ENCODE data around the gene CYP2F1. TPM values are rescaled to one million over a fixed set of nuclear protein-coding genes. Genes with fewer than 3 reads are reported as not detected.
"Not testable (repeated sequence)": the region's sequence is repeated elsewhere in the genome, so short reads cannot be mapped to it uniquely, and the experiment has no call there.

CYP2F1 gene
- polyA plus RNA-seq, 5 donors, result 0.16 to 0.42 (median 0.23) TPM

GRCh38 chr19:41126765-41127203 lies 12.6 kb downstream of the CYP2F1 start:
- not testable (repeated sequence) for DNase-seq

DNA sequence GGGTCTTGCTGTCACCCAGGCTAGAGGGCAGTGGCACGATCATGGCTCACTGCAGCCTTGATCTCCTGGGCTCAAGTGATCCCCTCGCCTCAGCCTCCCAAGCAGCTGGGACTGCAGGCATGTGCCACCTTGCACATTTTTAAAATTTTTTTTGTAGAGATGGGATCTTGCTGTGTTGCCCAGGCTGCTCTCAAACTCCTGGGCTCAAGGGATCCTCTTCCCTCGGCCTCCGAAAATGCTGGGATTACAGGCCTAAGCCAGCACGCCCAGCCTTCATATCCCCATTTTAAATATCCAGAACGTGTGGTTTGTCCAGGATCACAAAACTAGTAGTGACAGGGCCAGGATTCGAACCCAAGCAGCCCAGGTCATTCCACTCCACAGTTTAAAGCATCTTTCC lies 13.1 kb downstream of the CYP2F1 start:
- not testable (repeated sequence) for DNase-seq

DNA sequence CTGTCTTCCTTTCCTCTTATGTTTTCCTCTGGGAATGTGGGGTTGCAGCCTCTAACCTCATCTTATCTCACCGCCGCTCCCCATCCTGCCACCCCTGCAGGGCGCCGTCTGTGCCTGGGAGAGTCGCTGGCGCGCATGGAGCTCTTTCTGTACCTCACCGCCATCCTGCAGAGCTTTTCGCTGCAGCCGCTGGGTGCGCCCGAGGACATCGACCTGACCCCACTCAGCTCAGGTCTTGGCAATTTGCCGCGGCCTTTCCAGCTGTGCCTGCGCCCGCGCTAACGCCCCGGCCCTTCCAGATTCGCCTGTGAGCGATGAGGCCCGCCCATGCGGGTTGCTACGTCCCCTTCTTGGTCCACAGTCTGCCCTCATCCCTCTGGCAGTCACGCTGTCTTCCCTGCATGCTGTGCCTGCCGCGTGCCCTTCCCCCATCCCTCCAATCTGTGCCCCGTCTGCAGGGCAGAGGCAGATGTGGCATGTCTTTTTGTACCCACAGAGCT lies 13.6 kb downstream of the CYP2F1 start:
- peak; percentile 44 to 78 for DNase-seq

DNA sequence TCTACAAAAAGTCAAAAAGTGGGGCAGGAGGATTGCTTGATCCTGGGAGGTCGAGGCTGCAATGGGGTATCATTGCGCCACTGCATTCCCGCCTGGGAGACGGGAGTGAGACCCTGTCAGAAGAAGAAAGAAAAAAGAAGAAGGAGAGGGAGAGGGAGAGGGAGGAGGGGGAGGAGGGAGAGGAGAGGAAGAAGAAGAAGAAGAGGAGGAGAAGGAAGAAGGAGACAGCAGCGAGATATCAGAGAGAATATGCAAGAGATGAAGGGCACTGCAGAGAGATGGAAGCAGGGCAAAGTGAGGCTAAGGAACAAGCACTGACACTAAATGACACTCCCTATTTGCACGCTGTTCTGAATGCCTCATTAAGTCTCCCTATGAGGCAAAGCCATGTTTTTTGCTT lies 14.5 kb downstream of the CYP2F1 start:
- no peak for DNase-seq

- DNase-seq, result no peak
Observed at GRCh38 chr19:41131186-41131585, 17.0 kb downstream of the CYP2F1 start.

DNA sequence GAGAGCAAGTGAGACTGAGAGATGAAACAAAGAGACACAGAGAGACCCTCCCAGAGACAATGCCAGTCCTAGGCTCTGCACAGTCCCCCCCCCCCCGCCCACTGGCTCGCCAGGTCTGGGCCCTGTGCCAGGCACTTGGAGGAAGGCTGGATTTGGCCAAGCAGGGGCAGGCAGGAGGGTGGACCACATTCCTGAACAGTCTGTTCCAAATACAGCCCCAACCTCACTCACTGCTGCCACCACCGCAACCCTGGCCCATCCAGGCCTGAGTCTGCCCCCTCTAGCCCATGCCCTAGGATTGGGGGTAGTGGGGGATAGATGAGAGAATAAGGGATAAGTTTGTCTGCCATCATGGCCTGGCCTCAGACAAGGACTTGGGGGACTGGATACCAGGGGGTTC lies 19.0 kb downstream of the CYP2F1 start:
- no peak for DNase-seq

GRCh38 chr19:41134616-41135015 lies 20.4 kb downstream of the CYP2F1 start:
- DNase-seq, result no peak

DNA sequence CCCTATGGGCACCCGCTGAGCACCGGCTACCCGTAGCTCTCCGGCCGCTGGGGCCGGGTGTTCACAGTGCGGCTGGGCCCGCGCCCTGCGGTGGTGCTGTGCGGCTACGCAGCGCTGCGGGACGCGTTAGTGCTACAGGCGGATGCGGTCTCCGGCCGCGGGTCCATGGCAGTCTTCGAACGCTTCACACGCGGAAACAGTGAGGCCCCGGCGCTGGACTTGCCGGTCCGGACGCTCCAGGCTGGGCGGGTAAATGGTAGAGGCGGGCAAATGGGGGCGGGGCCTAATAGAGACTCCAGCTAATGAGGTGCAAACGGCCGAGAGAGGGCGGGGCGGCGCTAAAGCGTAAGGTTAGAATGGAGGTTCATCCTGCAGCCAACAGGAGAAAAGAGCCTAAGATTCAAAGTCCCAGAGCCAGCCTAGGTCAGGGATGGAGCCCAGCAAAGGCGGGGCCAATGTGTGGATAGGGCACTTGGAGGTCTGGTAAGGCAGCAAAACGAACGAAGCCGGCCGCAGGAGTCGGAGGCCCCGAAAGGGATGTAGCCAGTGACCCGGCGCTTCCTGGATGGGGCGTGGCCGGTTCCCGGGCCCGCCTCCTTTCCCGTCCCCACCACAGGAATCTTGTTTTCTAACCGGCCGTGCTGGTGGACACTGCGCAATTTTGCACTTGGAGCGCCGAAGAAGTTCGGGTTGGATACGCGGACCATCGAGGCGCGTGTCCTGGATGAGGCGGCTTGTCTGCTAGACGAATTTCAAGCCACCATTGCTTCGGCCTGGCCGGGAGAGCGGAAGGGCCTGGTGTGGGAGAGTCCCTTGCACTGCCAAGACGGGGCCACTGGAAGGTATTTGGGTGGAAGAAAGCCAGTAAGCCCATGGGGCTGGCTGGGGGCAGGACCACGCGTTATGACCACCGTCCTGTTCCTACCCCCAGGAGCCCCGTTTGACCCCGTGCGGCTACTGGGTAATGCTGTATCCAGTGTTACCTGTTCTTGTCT lies 21.5 kb downstream of the CYP2F1 start:
- DNase-seq, result peak; percentile 48 to 49

GRCh38 chr19:41136636-41137455 lies 22.6 kb downstream of the CYP2F1 start:
- no peak for DNase-seq

- peak; percentile 19 to 48 for DNase-seq
Observed at GRCh38 chr19:41144403-41144802, 30.2 kb downstream of the CYP2F1 start.

DNA sequence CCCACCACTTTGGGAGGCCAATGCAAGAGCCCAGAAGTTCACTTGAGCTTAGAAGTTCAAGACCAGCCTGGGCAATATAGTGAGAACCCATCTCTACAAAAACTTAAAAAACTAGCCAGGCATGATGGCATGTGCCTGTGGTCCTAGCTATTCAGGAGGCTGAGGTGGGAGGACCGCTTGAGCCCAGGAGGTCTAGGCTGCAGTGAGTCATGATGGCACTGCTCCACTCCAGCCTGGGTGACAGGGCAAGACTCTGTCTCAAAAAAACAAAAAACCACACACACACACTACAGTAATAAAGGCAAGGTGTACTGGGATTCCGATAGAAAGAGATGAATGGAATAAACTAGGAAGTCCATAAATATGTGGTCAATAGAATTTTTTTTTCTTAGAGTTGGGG lies 35.6 kb downstream of the CYP2F1 start:
- no peak for DNase-seq

GRCh38 chr19:41150986-41151385 lies 36.8 kb downstream of the CYP2F1 start:
- not testable (repeated sequence) for DNase-seq

GRCh38 chr19:41154060-41154459 lies 39.8 kb downstream of the CYP2F1 start:
- DNase-seq, result no peak

GRCh38 chr19:41156207-41156606 lies 42.0 kb downstream of the CYP2F1 start:
- no peak for DNase-seq

- DNase-seq, result no peak
Observed at GRCh38 chr19:41159881-41160280, 45.6 kb downstream of the CYP2F1 start.

- DNase-seq, result no peak
Observed at GRCh38 chr19:41161903-41162302, 47.7 kb downstream of the CYP2F1 start.

DNA sequence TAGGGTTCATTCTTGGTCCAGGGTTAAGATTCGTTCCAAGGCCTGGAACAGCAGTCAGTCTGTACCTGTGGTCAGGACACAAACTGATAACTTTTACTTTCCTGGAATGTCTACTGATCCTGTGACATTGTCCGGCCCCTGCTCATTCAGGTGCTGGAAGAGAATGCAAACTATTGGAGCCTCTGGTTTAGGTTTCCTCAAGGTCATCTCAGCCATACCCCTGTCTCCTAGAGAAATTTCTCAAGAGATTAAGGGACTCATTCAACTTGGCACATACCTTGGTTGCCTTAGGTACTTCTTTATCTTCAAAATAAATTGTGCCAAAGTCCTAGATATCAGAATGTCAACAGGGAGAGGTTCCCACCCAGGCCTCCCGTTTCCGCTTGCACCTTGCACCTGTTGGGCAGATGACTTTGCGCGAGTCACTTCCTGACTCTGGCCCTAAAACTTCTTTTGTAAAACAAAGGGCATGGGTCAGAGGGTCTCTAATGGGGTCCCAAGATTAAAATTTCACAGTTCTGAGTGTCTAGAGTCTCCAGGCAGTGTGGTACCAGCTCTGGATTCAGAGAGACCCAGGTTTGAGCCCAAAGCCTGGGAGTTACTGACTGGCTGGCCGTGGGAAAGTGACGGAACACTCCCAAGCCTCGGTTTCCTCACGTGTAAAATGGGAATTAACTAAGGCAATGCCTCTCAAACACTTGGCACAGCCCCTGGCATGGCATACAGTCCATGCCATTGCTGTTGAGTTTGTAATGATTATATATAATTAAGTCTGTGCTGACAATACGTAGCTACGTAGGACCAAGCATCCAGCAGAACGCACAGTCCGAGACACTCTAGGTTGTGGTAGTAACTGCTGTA lies 52.9 kb downstream of the CYP2F1 start:
- no peak for DNase-seq

- peak in 1 of 2 donors; percentile 7 for DNase-seq
Observed at GRCh38 chr19:41172297-41173164, 58.3 kb downstream of the CYP2F1 start.

GRCh38 chr19:41174297-41174928 lies 60.2 kb downstream of the CYP2F1 start:
- DNase-seq, result no peak

Data from right lung (tissue), 5 donors.